K562 (cell line): ENCODE data around the gene PTAFR. TPM values are rescaled to one million over a fixed set of nuclear protein-coding genes. Genes with fewer than 3 reads are reported as not detected.

Experiments used
- ATAC-seq: fragments of 200-7000 bp; cut with Tn5 transposase; 3 replicates; pipeline ENCODE4 v1.9.1; 2020; ENCODE audit warnings: moderate library complexity
- BruUV-seq: library from RNA; stranded (reverse); fragments of 400-500 nt; replicated peaks from 2 replicates; lab custom pipeline; 2021; lab: Mats Ljungman, UMichigan
- CTCF ChIA-PET: fragments of 300-600 bp; formaldehyde crosslinking; extraction: SDS; loops from one replicate; lab custom pipeline; 2021; ENCODE audit warnings: low intra/inter-chr PET ratio; lab: Yijun Ruan, JAX
- POLR2A ChIA-PET: fragments of 300-600, 350-650 bp; sonication (Branson Sonifier 250); formaldehyde crosslinking; extraction: SDS; loops from one replicate; lab custom pipeline; 2021; ENCODE audit warnings: antibody characterized with exemption, inconsistent platforms; lab: Yijun Ruan, JAX
- DNase-seq, 4 experiments: peaks; one replicate each; pipeline versions ENCODE4 v3.0.0 to v3.0.0-alpha.2; 2011 to 2018; ENCODE audit warnings: low spot score in 3 of 4, mixed read lengths in 3 of 4; ENCODE audit errors: extremely low read depth in 1 of 4
- FAIRE-seq: peaks from 2 replicates; lab custom pipeline; 2011; peaks lifted over from hg19 to GRCh38; lab: Jason Lieb, UNC
- H2AFZ ChIP-seq: 2 replicates; pipeline ENCODE4 v1.6.0; 2011; ENCODE audit warnings: low read depth, low read length, control low read depth, inconsistent platforms
- H3K27ac ChIP-seq: fragments of 200-600 bp; 3 replicates; pipeline ENCODE4 v1.8.0; 2011; ENCODE audit warnings: low read depth, mild to moderate bottlenecking, control low read depth, inconsistent platforms, low read length, moderate library complexity, mixed read lengths; ENCODE audit errors: extremely low read depth
- H3K27me3 ChIP-seq, 2 experiments: fragments of 300-600 bp in 1 of 2; 2 replicates in 1 of 2; 3 replicates in 1 of 2; pipeline versions ENCODE4 v1.6.0 to v1.8.0; 2011; ENCODE audit warnings: inconsistent platforms in 2 of 2, low read length in 2 of 2, mild to moderate bottlenecking in 1 of 2, mixed read lengths in 1 of 2, moderate library complexity in 1 of 2; ENCODE audit not compliant: control insufficient read depth in 2 of 2, insufficient read depth in 2 of 2
- H3K36me3 ChIP-seq: fragments of 300-600 bp; 3 replicates; pipeline ENCODE4 v1.8.0; 2011; ENCODE audit warnings: mild to moderate bottlenecking, low read length, inconsistent platforms; ENCODE audit not compliant: control insufficient read depth, insufficient read depth
- H3K4me1 ChIP-seq, 2 experiments: fragments of 200-600 bp in 1 of 2; replicated peaks in 1 of 2; 2 replicates in 1 of 2; 3 replicates in 1 of 2; pipeline versions ENCODE4 v1.5.1 to v1.8.0; 2011; ENCODE audit warnings: inconsistent platforms in 2 of 2, low read length in 2 of 2, mild to moderate bottlenecking in 1 of 2, mixed read lengths in 1 of 2, moderate library complexity in 1 of 2; ENCODE audit not compliant: control insufficient read depth in 2 of 2, insufficient read depth in 2 of 2
- H3K4me2 ChIP-seq: 2 replicates; pipeline ENCODE4 v1.6.1; 2011; ENCODE audit warnings: low read length, control low read depth, inconsistent platforms, mixed read lengths; ENCODE audit not compliant: insufficient read depth
- H3K4me3 ChIP-seq: fragments of 200-600 bp; sonication (generic), shearing (Covaris generic); 2 replicates; pipeline ENCODE4 v1.5.1; 2016; ENCODE audit warnings: control low read depth, inconsistent platforms
- H3K79me2 ChIP-seq: fragments of 200-600 bp; 3 replicates; pipeline ENCODE4 v1.8.0; 2011; ENCODE audit warnings: low read length, inconsistent platforms; ENCODE audit not compliant: control insufficient read depth, insufficient read depth
- H3K9ac ChIP-seq, 2 experiments: 2 replicates each; pipeline versions ENCODE4 v1.6.0 to v1.6.1; 2011; ENCODE audit warnings: low read depth in 2 of 2, low read length in 2 of 2, control low read depth in 1 of 2, inconsistent platforms in 1 of 2, mild to moderate bottlenecking in 1 of 2, mixed read lengths in 1 of 2; ENCODE audit not compliant: insufficient read depth in 1 of 2
- H3K9me1 ChIP-seq: one replicate; pipeline ENCODE4 v1.6.0; 2011; ENCODE audit warnings: inconsistent platforms, mild to moderate bottlenecking, low read length, moderate library complexity; ENCODE audit not compliant: control insufficient read depth, insufficient read depth
- H3K9me3 ChIP-seq: replicated peaks from 2 replicates; pipeline ENCODE4 v1.5.1; 2011; ENCODE audit warnings: low read depth, low read length, inconsistent platforms; ENCODE audit not compliant: control insufficient read depth, insufficient read depth
- H4K20me1 ChIP-seq: replicated peaks from 2 replicates; pipeline ENCODE4 v1.6.1; 2011; ENCODE audit warnings: low read length, inconsistent platforms, mixed read lengths; ENCODE audit not compliant: control insufficient read depth, insufficient read depth
- BMI1 ChIP-seq: fragments of 150-350 bp; IDR thresholded peaks from 2 replicates; pipeline ENCODE4 v1.6.1; 2014; ENCODE audit warnings: low read length
- CREB3L1 ChIP-seq: fragments of 450-650 bp; IDR thresholded peaks from 2 replicates; pipeline ENCODE4 v1.6.1; 2014; ENCODE audit warnings: low read depth, mild to moderate bottlenecking, moderate library complexity, borderline replicate concordance
- ELF1 ChIP-seq: fragments of 200-800 bp; sonication (Bioruptor generic); IDR thresholded peaks from 2 replicates; pipeline ENCODE4 v1.6.1; 2016; ENCODE audit warnings: missing genetic modification characterization, missing compliant biosample characterization
- FOXJ2 ChIP-seq: fragments of 200-800 bp; sonication (Bioruptor generic); IDR thresholded peaks from 2 replicates; pipeline ENCODE4 v1.6.1; 2016; ENCODE audit warnings: missing genetic modification characterization, missing compliant biosample characterization
- RAD21 ChIP-seq, 2 experiments: fragments of 250-450 bp in 1 of 2; fragments of 450-650 bp in 1 of 2; sonication (Bioruptor Pico) in 1 of 2; formaldehyde crosslinking in 1 of 2; IDR thresholded peaks in 1 of 2; conservative IDR thresholded peaks in 1 of 2; 2 replicates each; pipeline versions ENCODE4 v1.4.0 to v1.8.0; 2020 to 2022; ENCODE audit warnings: mild to moderate bottlenecking in 2 of 2, moderate library complexity in 1 of 2
- STAT5B ChIP-seq: fragments of 250-450 bp; sonication (Bioruptor Pico); IDR thresholded peaks from 2 replicates; pipeline ENCODE4 v1.8.0; 2021; ENCODE audit warnings: mild to moderate bottlenecking, inconsistent platforms
- TARDBP ChIP-seq: fragments of 450-650 bp; IDR thresholded peaks from 2 replicates; pipeline ENCODE4 v1.6.1; 2016
- TEAD1 ChIP-seq, 2 experiments: fragments of 450-650 bp in 1 of 2; sonication (generic) in 1 of 2; formaldehyde crosslinking; IDR thresholded peaks; 2 replicates each; pipeline versions ENCODE4 v1.4.0 to v1.8.0; 2020 to 2022; ENCODE audit warnings: mild to moderate bottlenecking in 2 of 2, missing genetic modification reagents in 1 of 2
- ZNF165 ChIP-seq: fragments of 250-450 bp; sonication (Bioruptor Pico); IDR thresholded peaks from 2 replicates; pipeline ENCODE4 v1.4.0; 2020; ENCODE audit warnings: borderline replicate concordance
- ZNF511 ChIP-seq: sonication (generic); formaldehyde crosslinking; IDR thresholded peaks from 2 replicates; pipeline ENCODE4 v1.8.0; 2022; ENCODE audit warnings: mild to moderate bottlenecking, missing genetic modification reagents
- ZNF57 ChIP-seq: fragments of 450-650 bp; formaldehyde crosslinking; IDR thresholded peaks from 2 replicates; pipeline ENCODE4 v1.4.0; 2020; ENCODE audit warnings: mild to moderate bottlenecking, moderate library complexity
- ZNF668 ChIP-seq: fragments of 250-450 bp; sonication (Bioruptor Pico); IDR thresholded peaks from 2 replicates; pipeline ENCODE4 v1.8.0; 2022; ENCODE audit warnings: mild to moderate bottlenecking, inconsistent platforms
- WGBS: fragments of 100-300 bp; shearing (Covaris generic); methylation state at CpG from one replicate; pipeline ENCODE4 v1.1.6; 2016; ENCODE audit warnings: low coverage, mixed read lengths; ENCODE audit not compliant: insufficient coverage; ENCODE audit errors: missing lambda C conversion rate; 5-methylcytosine and 5-hydroxymethylcytosine counted together
- in situ Hi-C: fragments of 300-500 bp; cut with MboI; formaldehyde crosslinking; loops from 4 replicates; pipeline ENCODE4 v1.15.0; 2018; ENCODE audit warnings: inconsistent platforms, mixed read lengths
- intact Hi-C: fragments of 100-400 bp; cut with micrococcal nuclease; formaldehyde crosslinking; loops from 2 replicates; pipeline ENCODE4 v1.14.2; 2022
- polyA plus RNA-seq, 8 experiments: library from polyadenylated mRNA; depleted of rRNA in 4 of 8; stranded (reverse) in 5 of 8; unstranded in 3 of 8; fragments of >200 nt; fragmentation: Nextera tagmentation in 2 of 8; fragmentation: Illumina TruSeq in 1 of 8; extraction: Ambion mirVana in 2 of 8; extraction: Trizol in 1 of 8; gene quantifications; 2 replicates each; pipeline versions ENCODE4 v1.2.1 to v1.2.3, GENCODE V29; 2011 to 2014; ENCODE audit warnings: inconsistent platforms in 1 of 8, missing spikeins in 1 of 8
- total RNA-seq, 7 experiments: library from RNA; depleted of rRNA in 6 of 7; stranded (reverse); fragments of >200 nt in 6 of 7; fragmentation: Illumina TruSeq in 2 of 7; extraction: Trizol in 2 of 7; gene quantifications; 2 replicates each; pipeline versions ENCODE4 v1.2.1 to v1.2.3, GENCODE V29; 2011 to 2021; ENCODE audit warnings: low replicate concordance in 1 of 7
- TF ChIP-seq, protein P1 (sequence below): sonication (generic); formaldehyde crosslinking; IDR thresholded peaks from 2 replicates; pipeline ENCODE4 v1.8.0; 2022; ENCODE audit warnings: mild to moderate bottlenecking, missing genetic modification reagents, borderline replicate concordance

Gene PTAFR
- total and polyA plus RNA-seq, 9 of the 15 experiments (the other 6 are each of a cell fraction or from before 2014, with no cell fraction given) = 0.15 to 0.55 (median 0.40) TPM; not detected in 1

GRCh38 chr1:28139025-28139712 is 37.3 kb downstream of the PTAFR start (continued):
- TF ChIP-seq ZNF511 (CRISPR knock-in tag) (no peak), FOXJ2 (no peak)
- TF ChIP-seq, protein P1, sequence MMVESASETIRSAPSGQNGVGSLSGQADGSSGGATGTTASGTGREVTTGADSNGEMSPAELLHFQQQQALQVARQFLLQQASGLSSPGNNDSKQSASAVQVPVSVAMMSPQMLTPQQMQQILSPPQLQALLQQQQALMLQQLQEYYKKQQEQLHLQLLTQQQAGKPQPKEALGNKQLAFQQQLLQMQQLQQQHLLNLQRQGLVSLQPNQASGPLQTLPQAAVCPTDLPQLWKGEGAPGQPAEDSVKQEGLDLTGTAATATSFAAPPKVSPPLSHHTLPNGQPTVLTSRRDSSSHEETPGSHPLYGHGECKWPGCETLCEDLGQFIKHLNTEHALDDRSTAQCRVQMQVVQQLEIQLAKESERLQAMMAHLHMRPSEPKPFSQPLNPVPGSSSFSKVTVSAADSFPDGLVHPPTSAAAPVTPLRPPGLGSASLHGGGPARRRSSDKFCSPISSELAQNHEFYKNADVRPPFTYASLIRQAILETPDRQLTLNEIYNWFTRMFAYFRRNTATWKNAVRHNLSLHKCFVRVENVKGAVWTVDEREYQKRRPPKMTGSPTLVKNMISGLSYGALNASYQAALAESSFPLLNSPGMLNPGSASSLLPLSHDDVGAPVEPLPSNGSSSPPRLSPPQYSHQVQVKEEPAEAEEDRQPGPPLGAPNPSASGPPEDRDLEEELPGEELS (CRISPR knock-in tag) = no peak

DNA sequence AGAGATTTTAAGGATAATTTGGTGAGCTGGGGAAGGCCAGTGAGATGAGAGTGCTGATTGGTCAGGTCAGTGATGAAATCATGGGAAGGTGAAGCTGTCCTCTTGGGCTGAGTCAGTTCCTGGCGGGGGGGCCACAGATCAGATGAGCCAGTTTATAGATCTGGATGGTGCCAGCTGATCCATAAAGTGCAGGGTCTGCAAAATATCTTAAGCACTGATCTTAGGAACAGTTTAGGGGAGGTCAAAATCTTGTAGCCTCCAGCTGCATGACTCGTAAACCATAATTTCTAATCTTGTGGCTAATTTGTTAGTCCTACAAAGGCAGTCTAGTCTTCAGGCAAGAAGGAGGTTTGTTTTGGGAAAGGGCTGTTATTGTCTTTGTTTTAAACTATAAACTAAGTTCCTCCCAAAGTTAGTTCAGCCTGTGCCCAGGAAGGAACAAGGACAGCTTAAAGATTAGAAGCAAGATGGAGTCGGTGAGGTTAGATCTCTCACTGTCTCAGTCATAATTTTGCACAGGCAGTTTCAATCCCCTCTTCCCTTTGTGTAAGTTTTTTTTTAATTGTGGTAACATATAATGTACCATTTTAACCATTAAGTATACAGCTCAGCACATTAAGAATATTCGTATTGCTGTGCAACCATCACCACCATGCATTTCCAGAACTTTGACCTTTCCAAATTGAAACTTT is 39.4 kb downstream of the PTAFR start:
- Histone ChIP-seq H3K4me3 (no peak overlapping the region), H3K9me3 (no peaks in the 10 kb centered on the region), H3K4me2 (no peak overlapping the region), H3K79me2 (no peaks in the 10 kb centered on the region), H2AFZ (0 out of 2 replicates have a peak overlapping the region, but pooled peaks have one; percentile 30), H3K27ac (no peak overlapping the region), H3K9ac (no peak overlapping the region), H3K9me1 (no peaks in the 10 kb centered on the region), H3K27me3 (no peaks in the 10 kb centered on the region), H4K20me1 (no peaks in the 10 kb centered on the region), H3K36me3 (no peaks in the 10 kb centered on the region), H3K4me1 (peaks cover 7 to 11% of the 10 kb centered on the region in 2 experiments; a peak in 3 of 5 replicates)
- ATAC-seq = peak; percentile 44; the same call in 1 of the 3 replicates
- no peak for DNase-seq
- BruUV-seq = no TSS peak
- WGBS = 12% methylated on average over 4 of the region's 4 CpGs
- ChIA-PET POLR2A (interaction anchor here (0.6 to 1.7 kb wide), 6 partner anchors 12 to 726 kb away, joined by 3 to 5 read pairs (median 4); no protein-coding TSS in a partner anchor), CTCF (no interaction called here)
- in situ Hi-C loops (no loop called here), intact Hi-C loops (loop anchor here (2.0 kb wide), 1 partner anchor 42 kb away; no protein-coding TSS in a partner anchor)
- FAIRE-seq = no peak
- TF ChIP-seq BMI1 (no peak), ELF1 (tag) (0 out of 2 replicates have a peak, but pooled peaks have one; percentile 9), STAT5B (no peak), ZNF57 (CRISPR knock-in tag) (no peak), ZNF668 (no peak), ZNF165 (CRISPR knock-in tag) (no peak), RAD21 (CRISPR knock-in tag; conservative IDR thresholded peaks at IDR 0.05 in 1 of 2, IDR thresholded peaks at IDR 0.05 in 1 of 2) (no peak), TEAD1 (CRISPR knock-in tag; IDR thresholded peaks at IDR 0.05) (peak in 1 of 2 experiments; percentile 53; a peak in 1 of 4 replicates), TARDBP (no peak), CREB3L1 (no peak)
